K562 (cell line): Measurements from ENCODE around the gene OCEL1. TPM values are rescaled to one million over a fixed set of nuclear protein-coding genes. Genes with fewer than 3 reads are reported as not detected.

ENCODE experiments used
- ERF ChIP-seq: fragments of 450-650 bp; formaldehyde crosslinking; IDR thresholded peaks from 2 replicates; pipeline ENCODE4 v1.4.0; 2020; ENCODE audit warnings: mild to moderate bottlenecking, mixed read lengths
- ESRRA ChIP-seq: fragments of 450-650 bp; IDR thresholded peaks from 2 replicates; pipeline ENCODE4 v1.6.1; 2014; ENCODE audit warnings: low read depth, mild to moderate bottlenecking, moderate library complexity, borderline replicate concordance
- ETS2 ChIP-seq: IDR thresholded peaks from 2 replicates; pipeline ENCODE4 v1.6.1; 2016; ENCODE audit warnings: borderline replicate concordance, missing genetic modification characterization, mild to moderate bottlenecking, moderate library complexity, missing compliant biosample characterization; ENCODE audit not compliant: poor library complexity, severe bottlenecking
- ETV1 ChIP-seq: fragments of 450-650 bp; conservative IDR thresholded peaks from 2 replicates; pipeline ENCODE4 v1.6.1; 2016; ENCODE audit warnings: missing genetic modification characterization, control low read depth, low read depth, missing compliant biosample characterization
- GTF2A2 ChIP-seq: IDR thresholded peaks from 2 replicates; pipeline ENCODE4 v1.6.1; 2016; ENCODE audit warnings: mild to moderate bottlenecking, missing genetic modification characterization, missing compliant biosample characterization
- HDAC1 ChIP-seq, 2 experiments: fragments of 450-650 bp; IDR thresholded peaks; 2 replicates each; pipeline ENCODE4 v1.6.1; 2016 to 2017; ENCODE audit warnings: inconsistent platforms in 1 of 2, mild to moderate bottlenecking in 1 of 2, moderate library complexity in 1 of 2
- KDM1A ChIP-seq, 2 experiments: fragments of 450-650 bp; IDR thresholded peaks; 2 replicates each; pipeline ENCODE4 v1.6.1; 2016; ENCODE audit warnings: mild to moderate bottlenecking in 2 of 2
- KDM5B ChIP-seq: fragments of 200-600 bp; sonication (generic); IDR thresholded peaks from 2 replicates; pipeline ENCODE4 v1.6.1; 2012; ENCODE audit warnings: low read depth, mild to moderate bottlenecking, moderate library complexity, low read length, control low read depth, inconsistent platforms; ENCODE audit not compliant: insufficient replicate concordance
- MEF2A ChIP-seq: IDR thresholded peaks from 2 replicates; pipeline ENCODE4 v1.6.1; 2011; ENCODE audit warnings: low read depth, mild to moderate bottlenecking, low read length, moderate library complexity; ENCODE audit not compliant: control insufficient read depth
- NFIX ChIP-seq: fragments of 250-450 bp; sonication (Bioruptor Pico); IDR thresholded peaks from 2 replicates; pipeline ENCODE4 v1.4.0; 2020; ENCODE audit warnings: low read depth, mild to moderate bottlenecking, moderate library complexity
- RHOXF2B ChIP-seq: fragments of 250-450 bp; sonication (Bioruptor Pico); conservative IDR thresholded peaks from 2 replicates; pipeline ENCODE4 v1.5.1; 2021
- SP1 ChIP-seq: sonication (generic); formaldehyde crosslinking; IDR thresholded peaks from 2 replicates; pipeline ENCODE4 v1.8.1; 2022; ENCODE audit warnings: mild to moderate bottlenecking, missing genetic modification reagents
- ZKSCAN1 ChIP-seq: fragments of 150-350 bp; IDR thresholded peaks from 2 replicates; pipeline ENCODE4 v1.6.1; 2016; ENCODE audit warnings: low read depth, low read length
- ZNF134 ChIP-seq: fragments of 250-450 bp; sonication (Bioruptor Pico); conservative IDR thresholded peaks from 2 replicates; pipeline ENCODE4 v1.4.0; 2020
- ZNF431 ChIP-seq: sonication (generic); formaldehyde crosslinking; IDR thresholded peaks from 2 replicates; pipeline ENCODE4 v1.8.0; 2022; ENCODE audit warnings: mild to moderate bottlenecking, missing genetic modification reagents
- polyA plus RNA-seq, 8 experiments: library from polyadenylated mRNA; depleted of rRNA in 4 of 8; stranded (reverse) in 5 of 8; unstranded in 3 of 8; fragments of >200 nt; fragmentation: Nextera tagmentation in 2 of 8; fragmentation: Illumina TruSeq in 1 of 8; extraction: Ambion mirVana in 2 of 8; extraction: Trizol in 1 of 8; gene quantifications; 2 replicates each; pipeline versions ENCODE4 v1.2.1 to v1.2.3, GENCODE V29; 2011 to 2014; ENCODE audit warnings: inconsistent platforms in 1 of 8, missing spikeins in 1 of 8
- total RNA-seq, 7 experiments: library from RNA; depleted of rRNA in 6 of 7; stranded (reverse); fragments of >200 nt in 6 of 7; fragmentation: Illumina TruSeq in 2 of 7; extraction: Trizol in 2 of 7; gene quantifications; 2 replicates each; pipeline versions ENCODE4 v1.2.1 to v1.2.3, GENCODE V29; 2011 to 2021; ENCODE audit warnings: low replicate concordance in 1 of 7
- TF ChIP-seq, protein P1 (sequence below): fragments of 250-450 bp; sonication (Bioruptor Pico); IDR thresholded peaks from 2 replicates; pipeline ENCODE4 v1.4.0; 2020; ENCODE audit warnings: mild to moderate bottlenecking, moderate library complexity
- TF ChIP-seq, protein P2 (sequence below): sonication (generic); formaldehyde crosslinking; IDR thresholded peaks from 2 replicates; pipeline ENCODE4 v1.8.0; 2022; ENCODE audit warnings: mild to moderate bottlenecking, missing genetic modification reagents, borderline replicate concordance
- TF ChIP-seq, protein P3 (sequence below): fragments of 250-450 bp; sonication (Bioruptor Pico); IDR thresholded peaks from 2 replicates; pipeline ENCODE4 v1.4.0; 2020; ENCODE audit warnings: borderline replicate concordance

Gene OCEL1
- total and polyA plus RNA-seq, 9 of the 15 experiments (the other 6 are each of a cell fraction or from before 2014, with no cell fraction given), result 8.0 to 38.0 (median 12.4) TPM

DNA sequence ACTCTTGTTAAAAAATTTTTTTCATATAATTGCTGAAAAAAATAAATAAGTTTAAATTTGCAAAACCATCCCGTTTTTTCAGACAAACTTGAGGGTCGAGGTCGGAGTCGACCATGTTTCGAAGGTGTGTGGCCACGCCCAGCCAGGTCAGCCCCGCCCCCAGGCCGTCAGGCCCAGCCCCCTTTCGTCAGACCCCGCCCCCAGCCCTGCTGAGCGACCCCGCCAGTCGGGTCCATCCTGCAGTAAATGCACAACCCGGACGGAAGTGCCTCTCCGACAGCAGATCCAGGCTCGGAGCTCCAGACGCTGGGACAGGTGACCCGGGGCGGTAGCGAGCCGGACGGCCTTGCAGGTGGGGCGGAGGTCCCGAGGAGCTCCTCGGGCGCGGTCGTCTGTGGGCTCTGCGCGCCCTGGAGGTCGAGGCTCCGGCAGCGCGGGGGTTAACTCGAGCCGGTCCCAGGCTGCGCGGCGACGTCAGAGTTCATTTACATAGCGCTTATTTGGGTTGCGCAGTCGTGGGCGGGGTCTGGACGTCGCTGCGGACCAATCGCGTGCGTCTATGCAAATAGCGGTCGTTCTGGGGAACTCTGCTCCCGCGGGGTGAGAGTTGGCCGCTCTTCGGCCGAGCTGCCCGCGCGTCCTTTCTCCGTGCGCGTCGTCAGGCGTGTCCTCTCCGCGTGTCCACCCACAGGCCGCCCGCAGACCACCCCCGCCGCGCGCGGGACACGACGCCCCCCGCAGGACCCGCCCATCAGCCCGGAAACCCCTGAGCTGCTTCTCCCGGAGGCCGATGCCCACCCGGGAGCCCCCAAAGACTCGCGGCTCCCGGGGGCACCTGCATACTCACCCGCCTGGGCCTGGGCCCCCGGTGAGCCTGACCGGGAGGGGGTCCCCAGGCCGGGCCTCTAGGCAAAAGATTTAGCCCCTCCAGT lies at the start of gene OCEL1 (continued):
- TF ChIP-seq, protein P1, sequence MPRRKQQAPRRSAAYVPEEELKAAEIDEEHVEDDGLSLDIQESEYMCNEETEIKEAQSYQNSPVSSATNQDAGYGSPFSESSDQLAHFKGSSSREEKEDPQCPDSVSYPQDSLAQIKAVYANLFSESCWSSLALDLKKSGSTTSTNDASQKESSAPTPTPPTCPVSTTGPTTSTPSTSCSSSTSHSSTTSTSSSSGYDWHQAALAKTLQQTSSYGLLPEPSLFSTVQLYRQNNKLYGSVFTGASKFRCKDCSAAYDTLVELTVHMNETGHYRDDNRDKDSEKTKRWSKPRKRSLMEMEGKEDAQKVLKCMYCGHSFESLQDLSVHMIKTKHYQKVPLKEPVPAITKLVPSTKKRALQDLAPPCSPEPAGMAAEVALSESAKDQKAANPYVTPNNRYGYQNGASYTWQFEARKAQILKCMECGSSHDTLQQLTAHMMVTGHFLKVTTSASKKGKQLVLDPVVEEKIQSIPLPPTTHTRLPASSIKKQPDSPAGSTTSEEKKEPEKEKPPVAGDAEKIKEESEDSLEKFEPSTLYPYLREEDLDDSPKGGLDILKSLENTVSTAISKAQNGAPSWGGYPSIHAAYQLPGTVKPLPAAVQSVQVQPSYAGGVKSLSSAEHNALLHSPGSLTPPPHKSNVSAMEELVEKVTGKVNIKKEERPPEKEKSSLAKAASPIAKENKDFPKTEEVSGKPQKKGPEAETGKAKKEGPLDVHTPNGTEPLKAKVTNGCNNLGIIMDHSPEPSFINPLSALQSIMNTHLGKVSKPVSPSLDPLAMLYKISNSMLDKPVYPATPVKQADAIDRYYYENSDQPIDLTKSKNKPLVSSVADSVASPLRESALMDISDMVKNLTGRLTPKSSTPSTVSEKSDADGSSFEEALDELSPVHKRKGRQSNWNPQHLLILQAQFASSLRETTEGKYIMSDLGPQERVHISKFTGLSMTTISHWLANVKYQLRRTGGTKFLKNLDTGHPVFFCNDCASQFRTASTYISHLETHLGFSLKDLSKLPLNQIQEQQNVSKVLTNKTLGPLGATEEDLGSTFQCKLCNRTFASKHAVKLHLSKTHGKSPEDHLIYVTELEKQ (CRISPR knock-in tag), result no peak
- TF ChIP-seq SP1 (CRISPR knock-in tag) (peak; percentile 90), ZKSCAN1 (no peak), ETV1 (tag) (peak; percentile 56), RHOXF2B (CRISPR knock-in tag) (no peak), ZNF134 (no peak), ETS2 (tag) (no peak), KDM1A (IDR thresholded peaks at IDR 0.05) (no peak), HDAC1 (IDR thresholded peaks at IDR 0.05) (peak in 1 of 2 experiments; percentile 74; a peak in 2 of 4 replicates), ESRRA (0 out of 2 replicates have a peak, but pooled peaks have one; percentile 16), ZNF431 (CRISPR knock-in tag) (no peak), ERF (CRISPR knock-in tag) (no peak), GTF2A2 (tag) (no peak), NFIX (CRISPR knock-in tag) (no peak), MEF2A (no peak), KDM5B (peak; percentile 92)
- TF ChIP-seq, protein P2, sequence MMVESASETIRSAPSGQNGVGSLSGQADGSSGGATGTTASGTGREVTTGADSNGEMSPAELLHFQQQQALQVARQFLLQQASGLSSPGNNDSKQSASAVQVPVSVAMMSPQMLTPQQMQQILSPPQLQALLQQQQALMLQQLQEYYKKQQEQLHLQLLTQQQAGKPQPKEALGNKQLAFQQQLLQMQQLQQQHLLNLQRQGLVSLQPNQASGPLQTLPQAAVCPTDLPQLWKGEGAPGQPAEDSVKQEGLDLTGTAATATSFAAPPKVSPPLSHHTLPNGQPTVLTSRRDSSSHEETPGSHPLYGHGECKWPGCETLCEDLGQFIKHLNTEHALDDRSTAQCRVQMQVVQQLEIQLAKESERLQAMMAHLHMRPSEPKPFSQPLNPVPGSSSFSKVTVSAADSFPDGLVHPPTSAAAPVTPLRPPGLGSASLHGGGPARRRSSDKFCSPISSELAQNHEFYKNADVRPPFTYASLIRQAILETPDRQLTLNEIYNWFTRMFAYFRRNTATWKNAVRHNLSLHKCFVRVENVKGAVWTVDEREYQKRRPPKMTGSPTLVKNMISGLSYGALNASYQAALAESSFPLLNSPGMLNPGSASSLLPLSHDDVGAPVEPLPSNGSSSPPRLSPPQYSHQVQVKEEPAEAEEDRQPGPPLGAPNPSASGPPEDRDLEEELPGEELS (CRISPR knock-in tag), result no peak
- TF ChIP-seq, protein P3, sequence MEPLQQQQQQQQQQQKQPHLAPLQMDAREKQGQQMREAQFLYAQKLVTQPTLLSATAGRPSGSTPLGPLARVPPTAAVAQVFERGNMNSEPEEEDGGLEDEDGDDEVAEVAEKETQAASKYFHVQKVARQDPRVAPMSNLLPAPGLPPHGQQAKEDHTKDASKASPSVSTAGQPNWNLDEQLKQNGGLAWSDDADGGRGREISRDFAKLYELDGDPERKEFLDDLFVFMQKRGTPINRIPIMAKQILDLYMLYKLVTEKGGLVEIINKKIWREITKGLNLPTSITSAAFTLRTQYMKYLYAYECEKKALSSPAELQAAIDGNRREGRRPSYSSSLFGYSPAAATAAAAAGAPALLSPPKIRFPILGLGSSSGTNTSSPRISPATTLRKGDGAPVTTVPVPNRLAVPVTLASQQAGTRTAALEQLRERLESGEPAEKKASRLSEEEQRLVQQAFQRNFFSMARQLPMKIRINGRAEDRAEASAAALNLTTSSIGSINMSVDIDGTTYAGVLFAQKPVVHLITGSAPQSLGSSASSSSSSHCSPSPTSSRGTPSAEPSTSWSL (CRISPR knock-in tag), result no peak
